ENCODE measurements around the gene PWWP2B. TPM values are rescaled to one million over a fixed set of nuclear protein-coding genes. Genes with fewer than 3 reads are reported as not detected.
A peak's percentile ranks its signal among the peaks of the same experiment; 100 is the strongest.

Gene PWWP2B
- total RNA-seq, 1 donor from 2014 or later, result 12.9 TPM

DNA sequence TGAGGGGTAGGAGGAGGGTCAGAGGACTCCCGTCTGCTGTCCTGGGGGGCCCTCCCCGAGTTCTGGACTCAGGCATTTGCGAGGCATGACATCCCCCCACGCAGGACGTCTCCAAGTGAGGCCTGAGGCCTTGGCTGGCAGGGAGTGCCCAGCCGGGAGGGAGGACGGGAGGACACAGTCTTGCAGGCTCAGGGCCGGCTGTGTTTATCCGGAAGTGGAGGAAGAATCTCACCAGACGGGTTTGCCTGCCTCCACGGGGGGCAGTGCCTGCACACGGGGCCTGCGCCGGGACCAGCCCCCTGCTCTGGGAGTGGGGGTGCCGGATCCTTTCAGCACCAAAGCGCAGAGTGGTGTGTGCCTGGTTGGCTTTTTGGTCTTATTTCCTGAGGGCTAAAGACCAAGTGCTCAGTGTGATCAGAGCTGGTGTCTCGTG is 10.9 kb downstream of the PWWP2B start:
- Mint-ChIP-seq H3K36me3 (ENCODE audit: unreplicated experiment) (peaks cover 4% of the 10 kb centered on the region), H3K27ac (ENCODE audit: unreplicated experiment) (peak overlapping the region; percentile 92), H3K27me3 (ENCODE audit: unreplicated experiment) (no peaks in the 10 kb centered on the region), H3K9me3 (ENCODE audit: unreplicated experiment) (no peaks in the 10 kb centered on the region), H3K4me1 (ENCODE audit: unreplicated experiment) (peaks cover 44% of the 10 kb centered on the region), H3K4me3 (ENCODE audit: unreplicated experiment) (peak overlapping the region; percentile 51)
- TF ChIP-seq, protein P1, sequence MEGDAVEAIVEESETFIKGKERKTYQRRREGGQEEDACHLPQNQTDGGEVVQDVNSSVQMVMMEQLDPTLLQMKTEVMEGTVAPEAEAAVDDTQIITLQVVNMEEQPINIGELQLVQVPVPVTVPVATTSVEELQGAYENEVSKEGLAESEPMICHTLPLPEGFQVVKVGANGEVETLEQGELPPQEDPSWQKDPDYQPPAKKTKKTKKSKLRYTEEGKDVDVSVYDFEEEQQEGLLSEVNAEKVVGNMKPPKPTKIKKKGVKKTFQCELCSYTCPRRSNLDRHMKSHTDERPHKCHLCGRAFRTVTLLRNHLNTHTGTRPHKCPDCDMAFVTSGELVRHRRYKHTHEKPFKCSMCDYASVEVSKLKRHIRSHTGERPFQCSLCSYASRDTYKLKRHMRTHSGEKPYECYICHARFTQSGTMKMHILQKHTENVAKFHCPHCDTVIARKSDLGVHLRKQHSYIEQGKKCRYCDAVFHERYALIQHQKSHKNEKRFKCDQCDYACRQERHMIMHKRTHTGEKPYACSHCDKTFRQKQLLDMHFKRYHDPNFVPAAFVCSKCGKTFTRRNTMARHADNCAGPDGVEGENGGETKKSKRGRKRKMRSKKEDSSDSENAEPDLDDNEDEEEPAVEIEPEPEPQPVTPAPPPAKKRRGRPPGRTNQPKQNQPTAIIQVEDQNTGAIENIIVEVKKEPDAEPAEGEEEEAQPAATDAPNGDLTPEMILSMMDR (IDR thresholded peaks at IDR 0.05), result no peak
- no peak for DNase-seq (ENCODE audit: extremely low spot score, unreplicated experiment)

- H3K36me3 Mint-ChIP-seq (ENCODE audit: unreplicated experiment), result peaks cover 4% of the 10 kb centered on the region
- peak overlapping the region; percentile 51 for H3K4me3 Mint-ChIP-seq (ENCODE audit: unreplicated experiment)
- DNase-seq (ENCODE audit: extremely low spot score, unreplicated experiment), result no peak
- TF ChIP-seq, protein P1 (IDR thresholded peaks at IDR 0.05), result no peak
- H3K4me1 Mint-ChIP-seq (ENCODE audit: unreplicated experiment), result peaks cover 45% of the 10 kb centered on the region
- H3K27me3 Mint-ChIP-seq (ENCODE audit: unreplicated experiment), result no peaks in the 10 kb centered on the region
- H3K27ac Mint-ChIP-seq (ENCODE audit: unreplicated experiment), result peak overlapping the region; percentile 92
- no peaks in the 10 kb centered on the region for H3K9me3 Mint-ChIP-seq (ENCODE audit: unreplicated experiment)
Observed at GRCh38 chr10:132408367-132408781, 11.4 kb downstream of the PWWP2B start.

DNA sequence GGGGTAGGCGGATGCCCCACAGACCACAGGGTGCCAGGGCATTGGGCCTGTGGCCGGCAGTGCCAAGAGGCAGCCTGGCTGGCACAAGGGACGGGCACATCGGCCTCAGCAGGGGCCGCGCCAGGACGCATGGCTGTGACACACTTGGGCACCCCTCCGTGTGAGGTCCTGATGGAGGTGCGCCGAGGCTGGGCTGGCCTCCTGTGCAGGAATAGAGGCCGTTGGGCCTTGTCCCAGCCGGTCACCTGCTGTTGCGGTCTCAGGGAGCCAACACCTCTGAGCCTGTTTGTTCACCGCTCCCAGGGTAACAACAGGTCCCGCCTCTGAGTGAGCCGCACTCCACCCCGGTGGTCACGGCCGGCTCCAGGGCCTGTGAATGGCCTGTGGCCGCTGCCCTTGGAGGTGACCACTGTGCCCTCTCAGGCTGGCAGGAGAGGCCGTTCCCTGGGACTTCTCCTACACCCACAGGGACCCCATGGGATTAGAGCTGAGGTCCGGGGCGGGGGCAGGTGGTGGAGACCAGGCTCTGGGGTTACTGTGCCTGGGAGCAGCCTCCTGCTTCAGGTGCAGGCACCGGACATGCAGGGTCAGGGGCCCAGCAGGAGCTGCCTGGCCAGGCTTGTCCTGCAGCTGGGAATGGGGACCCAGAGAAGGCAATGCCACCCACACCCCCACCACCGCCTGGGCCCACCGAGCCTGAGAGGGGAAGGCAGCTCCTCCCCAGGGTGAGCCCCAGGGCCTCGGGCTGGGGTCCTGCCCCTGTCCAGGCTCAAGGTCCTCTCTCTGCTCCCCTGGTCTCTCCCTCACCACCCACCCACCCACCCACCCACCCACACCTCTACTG is 12.0 kb downstream of the PWWP2B start:
- no peak overlapping the region for H3K4me3 Mint-ChIP-seq (ENCODE audit: unreplicated experiment)
- no peak for DNase-seq (ENCODE audit: extremely low spot score, unreplicated experiment)
- H3K27me3 Mint-ChIP-seq (ENCODE audit: unreplicated experiment), result no peaks in the 10 kb centered on the region
- peaks cover 51% of the 10 kb centered on the region for H3K4me1 Mint-ChIP-seq (ENCODE audit: unreplicated experiment)
- no peak overlapping the region for H3K27ac Mint-ChIP-seq (ENCODE audit: unreplicated experiment)
- no peaks in the 10 kb centered on the region for H3K9me3 Mint-ChIP-seq (ENCODE audit: unreplicated experiment)
- H3K36me3 Mint-ChIP-seq (ENCODE audit: unreplicated experiment), result peaks cover 4% of the 10 kb centered on the region
- TF ChIP-seq, protein P1 (IDR thresholded peaks at IDR 0.05), result no peak

GRCh38 chr10:132409667-132410028 is 12.6 kb downstream of the PWWP2B start:
- Mint-ChIP-seq H3K27ac (ENCODE audit: unreplicated experiment) (peak overlapping the region; percentile 18), H3K27me3 (ENCODE audit: unreplicated experiment) (no peaks in the 10 kb centered on the region), H3K9me3 (ENCODE audit: unreplicated experiment) (no peaks in the 10 kb centered on the region), H3K4me3 (ENCODE audit: unreplicated experiment) (no peak overlapping the region), H3K36me3 (ENCODE audit: unreplicated experiment) (peaks cover 4% of the 10 kb centered on the region), H3K4me1 (ENCODE audit: unreplicated experiment) (peaks cover 57% of the 10 kb centered on the region)
- TF ChIP-seq, protein P1 (IDR thresholded peaks at IDR 0.05), result no peak
- DNase-seq (ENCODE audit: extremely low spot score, unreplicated experiment), result no peak

GRCh38 chr10:132410056-132410778 is 13.2 kb downstream of the PWWP2B start:
- Mint-ChIP-seq H3K36me3 (ENCODE audit: unreplicated experiment) (peaks cover 5% of the 10 kb centered on the region), H3K27me3 (ENCODE audit: unreplicated experiment) (no peaks in the 10 kb centered on the region), H3K9me3 (ENCODE audit: unreplicated experiment) (no peaks in the 10 kb centered on the region), H3K4me1 (ENCODE audit: unreplicated experiment) (peaks cover 63% of the 10 kb centered on the region), H3K4me3 (ENCODE audit: unreplicated experiment) (no peak overlapping the region), H3K27ac (ENCODE audit: unreplicated experiment) (peak overlapping the region; percentile 18)
- TF ChIP-seq, protein P1 (IDR thresholded peaks at IDR 0.05), result no peak
- no peak for DNase-seq (ENCODE audit: extremely low spot score, unreplicated experiment)
